Activated CD8-positive, alpha-beta memory T cell treated with anti-CD3 and anti-CD28 coated beads for 24 hours (primary cell): ENCODE measurements around the gene MYO7A.

Experiments
- DNase-seq: peaks from one replicate; pipeline ENCODE4 v3.0.0-alpha.2; 2020

MYO7A gene

GRCh38 chr11:77230878-77231605, 103.0 kb downstream of the MYO7A start:
- no peak for DNase-seq

DNA sequence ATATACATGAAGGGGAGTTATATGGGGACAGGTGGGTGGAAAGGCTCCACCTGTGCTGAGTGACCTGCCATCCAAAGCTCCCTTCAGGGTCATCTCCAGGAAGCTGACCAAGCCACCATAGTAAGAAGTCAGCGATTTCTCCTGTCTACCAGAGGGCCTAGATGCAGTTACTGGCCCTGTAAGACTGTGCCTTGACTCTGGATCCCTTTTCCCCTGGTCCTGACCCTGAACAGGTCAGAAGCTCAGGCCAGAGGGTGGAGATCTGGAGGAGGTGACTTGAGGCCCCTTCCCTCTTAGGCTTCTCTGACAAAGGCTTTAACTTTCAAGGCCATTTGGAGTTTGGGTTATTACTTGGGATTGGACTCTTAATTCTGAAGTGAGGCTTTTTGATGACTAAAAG, 103.8 kb downstream of the MYO7A start:
- no peak for DNase-seq

GRCh38 chr11:77232242-77232641, 104.2 kb downstream of the MYO7A start:
- DNase-seq: no peak

DNA sequence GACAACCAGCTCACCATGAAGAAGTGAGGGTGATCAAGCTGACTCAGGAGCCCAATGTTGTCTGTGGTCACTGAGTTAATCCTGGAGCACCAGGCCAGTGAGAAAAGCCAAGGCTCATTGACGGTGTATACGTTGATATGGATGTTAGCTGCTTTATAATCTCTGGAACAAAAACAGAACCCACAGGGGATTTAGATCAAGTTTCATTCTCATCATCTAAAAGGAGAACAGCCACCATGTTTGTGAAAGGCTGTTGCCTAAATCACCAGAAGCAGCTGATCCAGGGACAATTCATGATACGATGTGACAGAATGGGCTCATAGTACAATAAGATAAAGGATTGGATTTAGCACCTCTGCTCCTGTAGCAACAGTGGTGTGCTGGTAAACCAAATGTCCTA, 105.0 kb downstream of the MYO7A start:
- no peak for DNase-seq

DNA sequence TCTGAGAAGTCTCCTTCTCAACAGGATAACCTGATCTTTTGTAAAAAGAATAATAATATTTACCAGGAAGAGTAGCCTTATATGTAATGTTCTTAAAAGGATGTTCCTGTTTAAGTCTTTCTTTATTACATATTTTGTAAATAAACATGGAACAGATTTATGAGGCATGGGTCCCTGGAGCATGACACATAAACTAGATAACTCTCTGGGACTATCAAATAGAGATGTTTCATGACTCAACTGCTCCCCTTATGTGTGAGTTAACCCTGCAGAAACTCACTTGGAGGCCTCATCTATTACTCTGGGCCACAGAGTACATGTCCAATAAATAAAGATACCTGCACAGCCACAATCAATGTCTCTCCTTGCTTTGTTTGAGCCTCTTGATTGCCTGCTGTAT, 108.9 kb downstream of the MYO7A start:
- no peak for DNase-seq

DNA sequence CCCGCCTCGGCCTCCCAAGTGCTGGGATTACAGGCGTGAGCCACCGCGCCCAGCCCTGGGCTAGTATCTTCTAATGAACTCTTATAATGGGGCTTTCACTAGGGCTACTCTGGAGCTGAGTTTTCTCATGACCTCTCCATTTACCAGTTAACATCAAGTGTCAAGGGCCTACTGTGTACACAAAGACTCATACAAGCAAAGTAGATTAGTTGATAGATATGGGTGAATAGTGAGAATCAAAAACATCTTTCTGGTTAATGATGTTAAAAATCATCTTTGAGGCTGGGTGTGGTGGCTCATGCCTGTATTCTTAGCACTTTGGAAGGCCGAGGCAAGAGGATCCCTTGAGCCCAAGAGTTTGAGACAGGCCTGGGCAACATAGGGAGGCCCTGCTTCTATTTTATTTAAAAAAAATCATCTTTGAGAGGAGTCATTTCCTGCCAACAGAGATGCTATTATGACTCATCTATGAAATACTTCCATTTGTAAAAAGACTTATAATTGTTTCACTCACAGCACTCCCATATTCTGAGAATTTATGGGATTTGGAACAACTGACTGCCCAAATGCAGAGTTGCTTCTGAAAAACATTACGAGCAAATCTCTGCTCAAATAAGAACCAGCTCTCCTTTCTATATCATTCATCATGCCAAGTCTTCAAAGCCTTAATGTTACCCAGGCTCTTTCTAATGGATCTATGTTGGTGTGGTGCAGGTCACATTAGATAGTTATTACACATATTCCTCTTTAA, 116.4 kb downstream of the MYO7A start:
- DNase-seq: no peak

DNA sequence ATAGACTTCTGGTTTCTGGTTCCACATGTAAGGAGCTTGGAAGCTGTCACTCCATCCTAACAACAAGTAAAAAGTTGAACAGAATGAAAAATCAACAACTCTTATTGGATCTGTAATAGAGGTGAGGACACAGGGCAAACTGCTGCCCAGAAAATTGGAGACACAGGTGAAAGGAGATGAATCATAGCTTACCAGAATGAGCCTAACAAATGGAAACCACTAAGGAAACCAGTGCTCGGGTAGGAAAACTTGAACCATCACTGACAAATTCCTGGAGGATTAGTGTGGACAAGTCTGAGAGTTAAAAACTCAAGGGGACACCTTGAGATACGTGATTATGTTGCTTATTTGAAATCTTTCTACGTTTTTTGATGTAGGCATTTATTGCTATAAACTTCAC, 121.4 kb downstream of the MYO7A start:
- no peak for DNase-seq

- DNase-seq: no peak
These were observed 123.0 kb downstream of the MYO7A start for GRCh38 chr11:77250881-77251640.

DNA sequence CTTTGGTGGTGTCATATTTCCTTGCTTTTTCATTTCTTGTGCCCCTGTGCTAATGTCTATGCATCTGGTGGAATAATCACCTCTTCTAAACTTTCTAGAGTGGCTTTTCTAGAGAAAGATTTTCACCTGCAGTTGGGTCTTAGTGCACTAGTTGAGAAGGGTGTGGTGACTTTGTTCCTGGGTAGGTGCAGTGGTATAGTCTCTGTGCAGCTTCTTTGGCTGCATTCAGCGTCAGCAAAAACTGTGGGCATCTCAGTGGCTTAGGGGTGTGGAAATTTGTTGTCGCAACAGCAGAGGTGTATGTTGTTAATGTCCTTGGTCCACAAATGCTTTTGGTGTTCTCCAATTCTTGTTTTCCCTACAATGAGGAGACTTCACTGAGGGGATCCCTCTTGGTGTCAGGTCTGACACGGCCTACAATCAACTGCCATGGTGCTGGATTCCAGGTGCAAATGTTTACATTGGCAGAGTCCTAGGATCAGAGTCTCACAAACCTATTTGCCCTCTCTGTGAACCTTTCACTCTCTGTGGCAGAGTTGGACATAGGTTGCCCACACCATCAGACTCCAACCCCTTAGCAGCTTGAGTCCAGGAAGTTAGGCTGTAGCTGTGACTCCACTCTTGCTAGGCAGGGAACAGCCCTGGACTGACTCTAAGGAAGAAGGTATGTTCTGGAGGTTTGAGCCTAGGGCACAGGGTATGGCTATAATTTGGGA, 124.7 kb downstream of the MYO7A start:
- DNase-seq: no peak

GRCh38 chr11:77253690-77254089, 125.6 kb downstream of the MYO7A start:
- no peak for DNase-seq

DNA sequence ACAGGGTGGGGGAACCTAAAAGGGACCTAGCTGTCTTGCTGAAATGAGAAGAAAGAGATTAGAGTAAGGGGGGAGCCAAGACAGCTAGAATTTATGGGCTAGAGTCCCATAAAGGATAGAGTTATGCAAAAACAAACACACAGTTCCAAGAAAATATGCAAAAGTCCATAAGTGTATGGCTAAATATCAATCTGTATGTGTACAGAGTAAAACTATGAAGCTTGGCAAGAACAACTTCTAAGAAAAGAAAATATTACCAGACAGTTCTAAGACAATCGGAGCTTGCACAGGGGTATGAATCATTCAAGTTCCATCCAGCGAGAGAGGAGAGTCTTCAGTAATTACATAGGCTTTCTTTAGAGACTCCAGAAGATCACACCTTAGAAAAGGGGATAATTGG, 131.6 kb downstream of the MYO7A start:
- no peak for DNase-seq

- DNase-seq: no peak
These were observed 134.8 kb downstream of the MYO7A start for GRCh38 chr11:77262803-77263202.
